Measurements from ENCODE around the gene OXSR1.
"Not testable (repeated sequence)": the region's sequence is repeated elsewhere in the genome, so short reads cannot be mapped to it uniquely, and the experiment has no call there.

OXSR1 gene

DNA sequence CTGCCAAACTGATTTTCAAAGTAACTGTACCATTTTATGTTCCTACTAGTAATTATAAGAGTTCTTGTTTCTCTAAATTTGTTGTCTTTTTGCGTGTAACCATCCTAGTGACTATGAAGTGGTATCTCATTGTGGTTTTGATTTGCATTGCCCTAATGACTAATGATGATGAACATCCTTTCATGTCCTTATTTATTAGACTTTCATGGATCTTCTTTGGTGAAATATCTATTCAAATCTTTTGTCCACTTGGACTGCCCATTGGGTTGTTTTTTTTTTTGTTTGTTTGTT, 3.6 kb downstream of the OXSR1 start:
- no peak for DNase-seq

DNA sequence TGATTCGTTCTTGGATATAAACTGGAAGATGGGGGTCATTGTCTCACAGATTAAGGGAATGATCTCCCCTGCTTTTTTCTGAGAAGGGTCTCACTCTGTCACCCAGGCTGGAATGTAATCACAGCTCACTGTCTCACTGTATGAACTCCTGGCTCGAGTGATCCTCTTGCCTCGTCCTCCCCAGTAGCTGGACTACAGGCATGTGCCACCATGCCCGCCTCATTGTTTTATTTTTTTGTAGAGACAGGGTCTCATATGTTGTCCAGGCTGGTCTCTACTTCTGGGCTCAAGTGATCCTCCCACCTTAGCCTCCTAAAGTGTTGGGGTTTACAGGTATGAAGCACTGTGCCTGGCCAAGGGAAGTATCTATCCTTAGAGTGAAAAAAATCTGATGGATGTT, 5.4 kb downstream of the OXSR1 start:
- no peak for DNase-seq

DNA sequence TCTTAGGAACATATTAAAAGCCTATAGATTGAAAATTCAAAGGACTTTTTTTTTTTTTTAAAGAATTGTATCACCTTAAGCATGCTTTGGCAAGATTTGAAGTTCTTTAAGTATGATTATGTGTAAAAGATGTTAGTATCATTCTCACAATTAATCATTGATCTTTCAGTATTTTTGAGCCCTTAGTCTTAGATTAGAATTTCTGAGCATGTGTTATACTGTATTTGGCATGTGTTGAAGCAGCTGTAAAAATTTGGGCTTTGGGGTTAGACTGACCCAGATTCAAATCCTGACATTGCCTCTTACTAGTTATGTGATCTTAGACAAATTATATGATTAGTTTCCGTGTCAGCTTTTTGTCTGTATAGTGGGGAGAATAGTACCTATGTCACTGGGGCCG, 6.3 kb downstream of the OXSR1 start:
- no peak for DNase-seq

DNA sequence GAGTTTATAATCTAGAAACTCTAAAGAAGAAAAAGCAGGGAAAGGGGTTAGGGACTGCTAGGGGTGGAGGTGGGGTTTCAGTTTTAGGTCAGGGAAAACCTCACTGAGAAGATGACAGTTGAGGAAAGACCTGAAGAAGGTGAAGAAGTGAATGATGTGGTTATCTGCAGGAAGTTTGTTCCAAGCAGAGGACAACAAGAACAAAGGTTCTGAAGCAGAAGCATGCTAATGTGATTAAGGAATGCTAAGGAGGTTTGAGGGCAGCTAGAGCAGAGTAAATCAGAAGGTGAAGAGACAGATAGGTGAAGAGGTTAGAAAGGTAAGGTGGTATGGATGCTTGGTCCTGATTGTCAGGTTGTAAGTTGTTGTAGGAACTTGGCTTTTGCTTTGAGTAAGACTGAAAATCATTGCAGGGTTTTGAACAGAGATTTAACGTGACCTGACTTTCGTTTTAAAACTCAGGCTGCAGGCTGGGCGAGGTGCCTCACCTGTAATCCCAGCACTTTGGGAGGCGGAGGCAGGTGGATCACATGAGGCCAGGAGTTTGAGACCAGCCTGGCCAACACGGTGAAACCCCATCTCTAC, 8.6 kb downstream of the OXSR1 start:
- DNase-seq = no peak

DNA sequence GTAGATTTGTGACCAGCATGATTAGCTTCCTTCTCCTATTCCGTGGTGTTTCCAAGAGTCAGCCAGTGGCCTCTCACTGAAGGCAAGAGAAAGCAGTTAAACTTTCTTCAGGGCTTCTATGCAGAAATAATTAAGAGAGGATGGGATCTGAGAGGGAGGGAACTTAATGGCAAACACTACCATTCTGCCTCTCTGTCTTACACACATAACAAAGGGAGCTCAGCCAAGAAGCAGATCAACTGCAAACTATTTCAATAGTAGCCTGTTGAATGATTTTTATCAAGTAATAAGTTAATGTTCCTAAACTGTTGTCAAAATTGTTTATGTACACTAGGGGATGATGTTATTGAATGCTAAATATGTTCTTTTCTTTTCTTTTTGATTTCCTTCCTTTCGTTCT, 11.8 kb downstream of the OXSR1 start:
- no peak for DNase-seq

DNA sequence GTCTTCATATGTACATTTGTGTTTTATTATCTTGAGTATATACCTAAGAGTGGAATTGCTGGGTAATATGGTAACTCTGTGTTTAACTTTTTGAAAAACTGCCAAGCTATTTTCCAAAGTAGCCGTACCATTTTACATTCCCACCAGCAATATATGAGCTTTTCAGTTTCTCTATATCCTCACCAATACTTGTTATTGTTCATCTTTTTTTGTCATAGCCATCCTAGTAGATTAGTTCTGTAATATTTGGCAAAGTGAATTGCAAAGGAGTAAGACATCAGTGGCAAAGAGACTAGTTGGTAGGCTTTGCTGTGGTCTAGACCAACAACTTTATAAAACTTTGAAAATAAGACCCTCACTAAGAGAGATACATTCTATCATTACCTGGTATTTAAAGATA, 21.4 kb downstream of the OXSR1 start:
- DNase-seq = no peak

DNA sequence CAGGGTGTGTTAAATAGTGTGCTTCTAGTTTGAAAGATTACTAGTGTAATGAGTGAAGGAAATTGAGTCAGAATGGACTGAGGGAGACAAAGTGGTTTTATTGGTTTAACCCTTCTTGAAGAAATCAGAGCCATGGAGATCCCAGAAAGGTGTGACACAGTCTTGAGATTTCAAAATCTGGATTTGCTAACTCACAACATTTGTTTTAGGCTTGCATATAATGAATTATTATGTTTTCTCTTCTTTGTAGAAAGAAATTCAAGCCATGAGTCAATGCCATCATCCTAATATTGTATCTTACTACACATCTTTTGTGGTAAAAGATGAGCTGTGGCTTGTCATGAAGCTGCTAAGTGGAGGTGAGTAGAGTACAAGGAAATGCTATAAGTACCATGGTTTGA, 25.1 kb downstream of the OXSR1 start:
- DNase-seq = no peak

DNA sequence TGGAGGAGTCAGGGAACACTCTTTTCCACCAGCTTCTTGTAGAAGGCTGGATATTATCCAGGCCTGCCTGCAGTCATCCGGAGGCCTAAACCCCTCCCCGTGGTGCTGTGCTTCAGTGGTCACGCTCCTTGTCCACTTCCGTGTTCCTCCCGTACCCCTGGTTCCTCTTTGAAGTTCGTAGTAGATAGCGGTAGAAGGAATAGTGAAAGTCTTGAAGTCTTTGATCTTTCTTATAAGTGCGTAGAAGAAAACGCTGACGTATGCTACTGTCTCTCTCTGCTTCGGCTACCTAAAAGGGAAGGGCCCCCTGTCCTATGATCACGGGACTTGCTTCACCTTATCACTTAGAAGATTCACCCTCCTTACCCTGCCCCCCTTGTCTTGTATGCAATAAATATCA, 37.6 kb downstream of the OXSR1 start:
- not testable (repeated sequence) for DNase-seq

DNA sequence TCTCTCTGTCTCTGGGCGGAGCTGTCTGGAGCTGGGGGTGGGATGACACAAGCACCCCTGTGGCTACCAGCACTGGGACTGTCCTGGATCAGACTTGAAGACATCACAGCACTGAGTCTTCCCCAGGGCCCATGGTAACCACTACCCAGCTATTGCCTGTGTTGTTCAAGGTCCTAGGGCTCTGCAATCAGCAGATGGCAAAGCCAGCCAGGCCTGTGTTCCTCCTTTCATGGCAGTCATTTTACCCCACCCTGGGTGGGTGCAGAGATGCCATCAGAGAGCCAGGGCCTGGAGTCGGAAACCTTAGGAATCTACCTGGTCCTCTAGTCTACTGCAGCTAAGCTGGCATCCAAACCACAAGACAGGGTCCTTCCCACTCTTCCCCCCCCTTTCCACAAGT, 38.4 kb downstream of the OXSR1 start:
- no peak for DNase-seq

DNA sequence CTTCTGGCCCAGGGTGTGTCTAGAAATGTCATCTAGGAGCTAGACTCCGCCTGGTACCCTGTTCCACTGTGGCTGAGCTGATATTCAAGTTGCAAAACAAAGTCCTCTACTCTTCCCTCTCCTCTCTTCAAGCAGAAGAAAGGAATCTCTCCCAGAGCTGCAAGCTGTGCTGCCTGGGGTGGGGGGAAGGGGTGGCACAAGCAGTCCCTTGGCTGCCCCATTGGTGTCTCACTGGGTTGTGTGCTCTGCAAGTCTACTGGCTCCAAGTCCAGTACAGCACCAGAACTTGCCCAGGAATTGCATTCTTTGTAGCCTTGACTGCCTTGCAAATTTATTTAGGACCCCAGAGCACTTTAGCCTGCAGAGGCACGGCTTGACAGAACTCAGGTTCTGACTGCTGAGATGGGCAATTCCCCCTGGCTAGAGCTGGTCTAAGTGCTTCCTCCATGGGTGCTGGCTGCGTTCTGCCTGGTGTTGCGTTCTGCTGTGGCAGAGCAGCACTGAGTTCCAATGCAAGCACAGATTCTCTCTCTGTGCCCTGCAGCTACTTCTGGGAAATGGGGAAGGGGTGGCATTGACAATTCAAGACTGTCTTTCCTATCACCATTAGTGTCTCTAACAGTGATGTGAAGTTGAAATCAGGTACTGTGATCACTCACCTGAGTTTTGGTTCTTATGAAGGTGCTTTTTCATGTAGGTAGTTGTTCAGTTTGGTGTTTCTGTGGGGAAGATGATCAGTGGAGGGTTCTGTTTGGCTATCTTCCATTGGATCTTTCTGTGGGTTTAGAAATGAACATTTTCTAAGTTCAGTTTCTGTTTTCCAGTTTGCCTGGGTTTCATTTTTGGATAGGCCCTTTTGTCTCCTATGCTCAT, 39.5 kb downstream of the OXSR1 start:
- DNase-seq = no peak

DNA sequence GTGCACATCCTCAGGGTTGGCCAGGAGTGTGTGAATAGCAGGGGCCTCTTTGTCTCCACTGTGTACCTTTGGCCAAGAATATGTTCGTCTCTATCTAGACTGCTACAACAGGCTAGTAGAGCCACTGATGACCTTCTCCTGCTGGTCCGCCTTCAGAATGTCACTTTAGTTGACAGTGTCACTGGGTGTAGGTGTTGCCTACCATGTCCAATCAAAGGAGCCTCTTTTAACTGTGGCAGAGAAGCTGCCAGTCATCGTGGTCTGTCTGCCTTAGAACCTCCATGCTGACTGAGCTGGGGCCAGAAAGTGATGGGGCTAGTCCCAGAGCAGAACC, 40.1 kb downstream of the OXSR1 start:
- no peak for DNase-seq

DNA sequence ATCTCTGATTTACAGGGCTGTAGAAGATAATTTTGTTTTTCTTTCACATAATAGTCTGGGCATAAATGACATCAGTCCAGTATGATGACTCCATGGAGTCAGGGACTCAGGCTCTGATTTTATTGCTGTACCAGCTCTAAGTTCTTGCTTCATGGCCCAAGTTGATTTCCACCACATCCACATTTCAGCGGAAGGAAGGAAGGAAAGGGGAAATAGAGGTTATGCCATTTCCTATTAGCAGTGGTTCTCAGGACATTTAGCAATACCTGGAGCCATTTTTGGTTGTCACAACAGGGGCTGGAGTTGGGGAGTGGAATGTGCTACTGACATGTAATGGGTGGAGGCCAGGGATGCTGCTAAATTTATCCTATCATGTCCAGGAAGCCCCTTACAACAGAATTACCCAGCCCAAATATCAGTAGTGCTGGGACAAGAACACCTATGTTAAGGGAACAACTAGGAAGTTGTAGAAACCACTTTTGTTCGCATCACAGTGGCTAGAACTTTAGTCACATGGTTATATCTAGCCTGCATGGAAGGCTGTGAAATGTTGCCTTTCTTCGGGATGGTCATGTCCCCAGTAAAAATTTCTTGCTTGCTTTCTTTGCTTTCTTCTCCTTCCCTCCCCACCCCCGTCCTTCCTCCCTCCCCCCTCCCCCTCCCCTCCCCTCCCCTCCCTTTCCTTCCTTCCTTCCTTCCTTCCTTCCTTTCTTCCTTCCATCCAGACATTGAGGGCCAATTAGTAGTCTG, 42.1 kb downstream of the OXSR1 start:
- DNase-seq = no peak

DNA sequence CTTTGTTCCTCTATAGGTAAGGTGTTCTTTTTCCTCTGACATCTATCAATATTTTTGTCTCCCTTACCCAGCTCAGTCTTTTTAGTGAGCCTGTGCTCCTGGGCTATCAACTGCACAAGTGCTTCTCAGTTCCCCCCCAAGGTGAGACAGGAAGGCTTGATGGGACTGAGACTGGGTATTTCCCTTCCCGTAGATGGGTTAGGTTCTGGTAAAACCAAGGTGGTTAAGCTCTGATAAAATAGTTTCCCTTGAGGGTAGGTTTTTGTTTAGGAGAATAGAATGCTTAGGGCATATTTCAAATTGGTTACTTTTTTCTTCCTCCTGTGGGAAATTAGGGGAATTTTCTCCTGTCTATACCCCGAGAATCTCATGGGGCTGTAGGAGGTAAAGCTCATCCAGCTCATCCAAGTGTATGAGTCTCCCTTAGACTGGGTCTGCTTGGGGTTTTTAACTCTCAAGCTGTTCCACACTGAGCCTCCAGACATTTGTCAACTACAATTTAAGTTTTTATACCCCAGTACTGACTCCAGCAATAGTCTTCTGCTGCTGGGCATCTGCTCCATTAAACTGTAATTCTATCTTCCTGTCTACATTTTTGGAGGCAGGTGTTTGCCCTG, 44.9 kb downstream of the OXSR1 start:
- no peak for DNase-seq

DNA sequence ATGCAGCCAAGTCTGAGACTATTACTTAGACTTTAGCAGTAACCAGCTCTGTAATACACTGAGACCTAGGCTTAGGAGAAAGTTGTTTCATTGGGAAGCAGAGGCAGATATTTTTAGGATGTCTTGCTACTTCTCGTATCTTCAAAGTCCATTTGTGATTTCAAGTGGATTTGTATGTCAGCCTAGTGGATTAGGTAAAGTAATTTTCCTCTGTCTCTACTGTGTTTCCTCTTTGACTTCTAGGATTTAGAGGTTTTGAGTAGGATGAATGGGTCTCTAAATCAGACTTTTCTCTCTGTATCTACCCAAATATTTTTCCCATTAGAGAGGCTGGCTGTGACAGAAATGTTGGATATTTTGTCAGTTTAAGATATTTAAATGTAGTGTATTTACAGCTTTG, 46.8 kb downstream of the OXSR1 start:
- no peak for DNase-seq

DNA sequence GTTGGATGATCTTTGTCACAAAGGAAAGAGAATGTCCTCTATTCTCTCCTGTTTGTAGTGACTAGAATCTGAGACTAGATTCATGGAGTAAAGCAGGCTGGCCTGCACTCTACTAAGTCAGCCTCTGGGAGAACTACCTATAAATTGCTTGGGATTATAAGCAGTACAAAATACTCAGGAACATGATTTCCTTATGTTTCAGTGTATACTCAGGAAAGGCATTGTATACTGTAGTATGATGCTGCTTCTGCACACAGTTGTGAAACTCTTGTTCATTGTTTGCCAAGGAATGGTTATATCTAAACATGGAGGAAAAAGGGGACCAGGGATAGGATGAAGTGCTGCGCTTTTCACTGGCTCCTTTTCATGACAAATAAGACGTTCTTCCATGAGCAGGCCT, 49.2 kb downstream of the OXSR1 start:
- no peak for DNase-seq

DNA sequence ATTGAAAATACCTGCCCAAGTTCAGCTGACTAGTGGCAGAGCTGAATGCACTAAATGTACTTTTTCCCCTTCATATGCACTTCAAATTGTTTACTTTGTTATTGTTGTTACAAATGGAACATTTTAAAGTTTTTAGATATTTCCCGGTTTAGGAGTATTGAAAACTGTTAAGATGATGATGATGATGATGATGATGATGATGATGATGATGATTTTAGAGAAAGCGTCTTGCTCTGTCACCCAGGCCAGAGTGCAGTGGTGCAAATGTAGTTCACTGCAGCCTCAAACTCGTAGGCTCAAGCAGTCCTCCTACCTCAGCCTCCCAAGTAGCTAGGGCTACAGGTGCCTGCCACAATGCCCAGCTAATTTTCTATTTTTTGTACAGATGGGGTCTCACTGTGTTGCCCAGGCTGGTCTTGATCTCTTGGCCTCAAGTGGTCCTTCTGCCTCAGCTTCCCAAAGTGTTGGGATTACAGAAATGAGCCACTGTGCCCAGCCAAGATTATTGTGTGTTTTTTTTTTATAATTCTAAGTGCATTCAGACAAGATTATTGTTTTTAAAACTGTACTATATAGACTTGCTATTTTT, 54.4 kb downstream of the OXSR1 start:
- no peak for DNase-seq

DNA sequence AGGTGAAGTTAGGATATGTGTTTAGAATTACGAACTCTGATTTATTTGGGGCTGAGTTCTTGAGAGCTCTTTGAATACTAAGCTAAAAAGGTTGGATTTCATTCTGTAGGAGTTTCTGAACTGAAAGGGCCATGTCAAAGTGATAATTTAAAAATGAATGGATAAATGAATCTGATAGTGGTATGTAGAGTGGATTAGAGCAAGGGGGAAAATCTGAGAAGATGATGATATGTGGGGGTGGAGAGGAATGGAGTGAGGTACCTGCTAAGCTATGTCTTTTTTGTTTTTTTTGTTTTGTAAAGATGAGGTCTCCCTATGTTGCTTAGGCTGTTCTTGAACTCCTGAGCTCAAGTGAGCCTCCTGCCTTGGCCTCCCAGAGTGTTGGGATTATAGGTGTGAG, 55.7 kb downstream of the OXSR1 start:
- DNase-seq = no peak

DNA sequence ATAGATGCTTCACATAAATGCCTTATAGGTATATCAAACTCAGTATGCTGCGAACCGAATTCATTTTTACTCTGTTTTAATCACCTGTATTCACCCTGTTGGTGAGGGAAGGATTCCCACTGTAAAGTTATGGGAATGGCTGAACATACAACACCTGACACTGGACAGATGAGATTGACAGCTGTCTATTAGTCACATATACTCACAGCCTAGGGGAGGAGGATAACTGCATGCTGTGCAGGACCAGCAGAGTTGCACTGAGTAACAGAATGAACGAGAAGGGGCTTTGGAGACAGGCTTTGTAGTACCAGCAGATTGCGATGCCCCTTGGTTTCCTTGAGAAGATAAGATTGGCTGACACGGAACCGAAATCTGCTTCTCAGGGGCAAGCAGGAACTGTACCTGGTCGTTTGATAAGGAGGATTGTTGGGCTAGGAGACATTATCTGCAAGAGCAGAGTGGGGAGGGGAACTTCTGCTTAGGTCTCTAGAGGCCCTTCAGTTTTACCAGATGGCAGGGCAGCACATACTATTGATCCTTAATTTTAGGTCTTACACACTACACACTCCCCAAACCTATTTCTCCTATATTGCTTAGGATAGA, 56.8 kb downstream of the OXSR1 start:
- no peak for DNase-seq

DNA sequence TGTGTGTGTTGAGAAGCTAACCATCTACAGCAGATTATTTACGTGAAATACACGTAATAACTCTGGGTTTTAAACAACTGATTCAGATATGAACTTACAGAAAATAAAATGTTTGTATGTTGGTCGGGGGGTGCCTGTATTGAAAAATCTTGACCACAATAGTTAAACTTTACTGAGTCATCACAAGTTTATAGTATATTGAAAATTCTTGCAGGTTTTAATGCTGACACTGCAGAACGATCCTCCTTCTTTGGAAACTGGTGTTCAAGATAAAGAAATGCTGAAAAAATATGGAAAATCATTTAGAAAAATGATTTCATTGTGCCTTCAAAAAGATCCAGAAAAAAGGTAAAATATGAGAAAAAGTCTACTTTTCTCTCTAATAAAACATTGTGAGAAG, 59.0 kb downstream of the OXSR1 start:
- no peak for DNase-seq

DNA sequence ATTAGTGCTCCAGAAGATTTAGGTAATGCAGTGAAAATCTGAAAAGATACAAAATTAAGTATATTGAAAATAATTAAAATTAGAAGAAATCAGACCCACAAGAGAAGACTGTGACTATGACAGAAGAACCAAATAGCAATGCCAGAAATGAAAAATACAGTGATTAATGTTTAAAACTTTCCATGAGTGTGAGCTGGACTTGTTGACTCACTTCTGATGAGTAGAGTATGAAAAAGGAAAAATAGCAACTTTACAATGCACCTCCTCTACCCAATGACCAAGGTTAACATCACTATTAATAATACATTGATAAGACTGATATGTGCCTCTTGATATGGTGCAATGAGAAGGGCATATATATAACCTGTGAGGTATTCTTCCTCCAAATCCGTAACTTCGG, 60.9 kb downstream of the OXSR1 start:
- no peak for DNase-seq

DNA sequence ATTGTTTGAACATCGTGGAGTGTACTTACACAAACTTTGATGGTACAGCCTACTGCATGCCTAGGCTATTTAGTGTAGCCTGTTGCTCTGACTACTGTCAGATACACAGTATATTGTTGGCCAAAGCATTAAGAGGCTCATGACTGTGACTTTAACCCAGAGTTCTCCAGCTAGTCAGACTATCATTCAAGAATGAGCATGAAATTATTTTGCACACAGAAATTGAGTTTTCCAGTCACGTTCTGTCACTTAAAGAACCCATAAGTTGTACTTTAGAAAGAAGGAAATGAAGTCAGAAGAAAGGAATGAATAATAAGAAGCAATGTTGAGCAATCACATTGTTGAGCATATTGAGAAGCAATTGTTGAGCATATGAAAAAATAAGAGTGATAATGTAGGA, 62.7 kb downstream of the OXSR1 start:
- DNase-seq = no peak

DNA sequence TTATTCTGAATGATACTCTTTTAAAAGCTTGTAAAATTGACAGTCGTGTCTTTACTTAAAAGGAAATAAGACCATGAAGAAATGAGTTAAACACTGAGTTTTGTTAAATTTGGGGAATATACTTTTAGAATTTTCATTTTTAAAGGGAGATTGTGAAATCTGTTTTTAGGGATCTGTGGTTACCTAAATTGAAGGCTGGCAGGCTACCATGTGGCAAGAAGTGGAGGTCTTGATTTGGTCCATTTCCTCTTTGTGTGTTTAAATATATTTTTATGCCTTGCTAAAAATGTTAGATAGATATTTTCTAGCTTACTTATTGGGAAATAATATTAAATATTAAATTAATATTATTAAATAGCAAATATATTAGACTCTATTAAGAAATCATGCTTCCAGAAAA, 63.7 kb downstream of the OXSR1 start:
- DNase-seq = no peak

DNA sequence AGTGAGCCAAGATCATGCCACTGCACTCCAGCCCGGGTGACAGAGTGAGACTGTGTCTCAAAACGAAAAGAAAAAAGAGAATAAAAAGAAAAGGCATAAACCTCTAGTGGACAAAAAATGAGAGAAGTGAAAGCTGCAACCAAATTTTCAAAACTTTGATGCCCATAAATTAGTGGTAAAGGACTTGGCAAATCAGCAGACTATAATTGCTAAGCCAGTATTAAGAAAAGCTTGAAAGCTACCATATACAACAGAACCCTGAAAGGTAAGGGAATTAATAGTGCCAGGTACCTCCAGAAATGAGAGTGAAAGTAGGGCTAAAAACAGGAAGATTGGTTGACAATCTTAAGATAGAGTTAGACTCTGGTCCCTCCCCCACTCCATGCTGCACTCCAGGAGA, 67.4 kb downstream of the OXSR1 start:
- DNase-seq = no peak

Data from NCI-H82 (cell line).